Fibroblast of lung (primary cell): ENCODE data around the gene DMAC2. TPM values are rescaled to one million over a fixed set of nuclear protein-coding genes. Genes with fewer than 3 reads are reported as not detected.
"Not testable (repeated sequence)": the region's sequence is repeated elsewhere in the genome, so short reads cannot be mapped to it uniquely, and the experiment has no call there.

Experiments used
- DNase-seq, 2 donors: peaks; one replicate each; pipeline versions ENCODE4 v3.0.0 to v3.0.0-alpha.2; 2010; ENCODE audit warnings: low read depth in 2 of 2
- H2AFZ ChIP-seq: 2 replicates; pipeline ENCODE4 v1.5.1; 2012; ENCODE audit warnings: low read length, control low read depth, inconsistent platforms
- H3K27ac ChIP-seq: 2 replicates; pipeline ENCODE4 v1.5.1; 2011; ENCODE audit warnings: low read length, control low read depth; ENCODE audit not compliant: insufficient read depth
- H3K27me3 ChIP-seq: 2 replicates; pipeline ENCODE4 v1.5.1; 2011; ENCODE audit warnings: mild to moderate bottlenecking, low read length; ENCODE audit not compliant: control insufficient read depth, insufficient read depth
- H3K36me3 ChIP-seq: 2 replicates; pipeline ENCODE4 v1.5.1; 2011; ENCODE audit warnings: low read length; ENCODE audit not compliant: control insufficient read depth, insufficient read depth
- H3K4me1 ChIP-seq: 2 replicates; pipeline ENCODE4 v1.5.1; 2011; ENCODE audit warnings: low read length; ENCODE audit not compliant: control insufficient read depth, insufficient read depth; ENCODE audit errors: extremely low read depth
- H3K4me2 ChIP-seq: 2 replicates; pipeline ENCODE4 v1.5.1; 2011; ENCODE audit warnings: low read length, control low read depth; ENCODE audit not compliant: insufficient read depth; ENCODE audit errors: extremely low read depth
- H3K4me3 ChIP-seq, 4 experiments: fragments of 200-600 bp in 1 of 4; sonication (generic) in 1 of 4; replicated peaks in 1 of 4; 2 replicates each; pipeline ENCODE4 v1.5.1; 2011 to 2016; ENCODE audit warnings: low read length in 4 of 4, low read depth in 3 of 4, mild to moderate bottlenecking in 3 of 4, control low read depth in 2 of 4, inconsistent platforms in 1 of 4, mixed read lengths in 1 of 4; ENCODE audit not compliant: insufficient read depth in 1 of 4; ENCODE audit errors: control extremely low read depth in 1 of 4
- H3K79me2 ChIP-seq: 2 replicates; pipeline ENCODE4 v1.5.1; 2012; ENCODE audit warnings: mild to moderate bottlenecking, low read length, inconsistent platforms; ENCODE audit not compliant: control insufficient read depth, insufficient read depth
- H3K9ac ChIP-seq: 2 replicates; pipeline ENCODE4 v1.5.1; 2011; ENCODE audit warnings: mild to moderate bottlenecking, low read length, control low read depth; ENCODE audit not compliant: insufficient read depth
- H3K9me3 ChIP-seq: 2 replicates; pipeline ENCODE4 v1.5.1; 2012; ENCODE audit warnings: low read depth, low read length; ENCODE audit not compliant: control insufficient read depth, insufficient read depth
- H4K20me1 ChIP-seq: 2 replicates; pipeline ENCODE4 v1.5.1; 2011; ENCODE audit warnings: low read length; ENCODE audit not compliant: control insufficient read depth, insufficient read depth; ENCODE audit errors: extremely low read depth
- EZH2 ChIP-seq: IDR thresholded peaks from 2 replicates; pipeline ENCODE4 v1.5.1; 2012; ENCODE audit warnings: low read length, control low read depth, mild to moderate bottlenecking; ENCODE audit errors: missing control alignments
- polyA plus RNA-seq, 2 donors: library from polyadenylated mRNA; depleted of rRNA in 1 of 2; stranded (reverse) in 1 of 2; unstranded in 1 of 2; fragments of >200 nt; gene quantifications; 2 replicates each; pipeline ENCODE4 v1.2.1, GENCODE V29; 2011 to 2012; ENCODE audit warnings: missing spikeins in 1 of 2
- total RNA-seq: library from RNA; depleted of rRNA; stranded (reverse); fragments of >200 nt; gene quantifications from 2 replicates; pipeline ENCODE4 v1.2.1, GENCODE V29; 2014
- TF ChIP-seq, protein P1 (sequence below), 2 donors: IDR thresholded peaks in 1 of 2; conservative IDR thresholded peaks in 1 of 2; 1 replicate in 1 of 2; 2 replicates in 1 of 2; pipeline ENCODE4 v1.5.1; 2011 to 2012; ENCODE audit warnings: low read length in 2 of 2, control low read depth in 1 of 2, inconsistent platforms in 1 of 2, low read depth in 1 of 2, mild to moderate bottlenecking in 1 of 2

DMAC2 gene
- total and polyA plus RNA-seq, 2 donors (not counting 1 experiment from before 2014, with no cell fraction given), result 31.0 to 52.3 TPM

DNA sequence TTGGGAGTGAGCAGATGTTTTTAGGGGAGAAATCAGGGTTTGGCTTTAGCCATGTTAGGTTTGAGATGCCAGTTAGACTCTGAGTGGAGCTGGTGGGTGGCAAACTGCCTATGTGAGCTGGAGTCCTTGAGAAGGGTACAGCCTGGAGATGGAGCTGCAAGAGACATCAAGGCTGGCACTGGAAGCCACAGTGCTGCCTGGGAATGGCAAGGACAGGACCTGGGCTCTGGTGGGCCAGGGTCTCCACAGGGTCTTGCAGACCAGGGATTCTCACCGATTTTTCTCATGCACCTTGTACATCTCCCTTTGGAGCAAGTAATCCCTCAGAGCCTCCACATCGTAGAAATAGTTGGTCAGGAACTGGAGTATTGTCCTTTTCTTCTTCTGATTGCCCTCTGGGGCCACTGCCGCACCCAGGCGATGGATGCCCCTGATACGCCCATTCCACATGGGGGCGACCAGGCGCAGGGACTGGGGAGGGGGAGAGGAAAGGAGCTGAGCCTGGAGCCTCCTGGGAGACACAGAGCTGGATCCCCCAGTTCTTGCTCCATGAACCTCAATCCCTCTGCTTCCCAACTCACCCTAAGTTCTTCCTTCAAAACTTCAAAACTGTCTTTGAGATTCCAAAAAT lies 1.7 kb downstream of the DMAC2 start:
- Histone ChIP-seq H3K9ac (no peak overlapping the region), H3K79me2 (peaks cover 3% of the 10 kb centered on the region), H3K9me3 (no peaks in the 10 kb centered on the region), H2AFZ (no peak overlapping the region), H4K20me1 (no peaks in the 10 kb centered on the region), H3K4me1 (no peaks in the 10 kb centered on the region), H3K27ac (no peak overlapping the region), H3K27me3 (no peaks in the 10 kb centered on the region), H3K4me2 (no peak overlapping the region), H3K4me3 (no peak overlapping the region), H3K36me3 (peaks cover 2% of the 10 kb centered on the region)
- no peak for DNase-seq
- TF ChIP-seq, protein P1, sequence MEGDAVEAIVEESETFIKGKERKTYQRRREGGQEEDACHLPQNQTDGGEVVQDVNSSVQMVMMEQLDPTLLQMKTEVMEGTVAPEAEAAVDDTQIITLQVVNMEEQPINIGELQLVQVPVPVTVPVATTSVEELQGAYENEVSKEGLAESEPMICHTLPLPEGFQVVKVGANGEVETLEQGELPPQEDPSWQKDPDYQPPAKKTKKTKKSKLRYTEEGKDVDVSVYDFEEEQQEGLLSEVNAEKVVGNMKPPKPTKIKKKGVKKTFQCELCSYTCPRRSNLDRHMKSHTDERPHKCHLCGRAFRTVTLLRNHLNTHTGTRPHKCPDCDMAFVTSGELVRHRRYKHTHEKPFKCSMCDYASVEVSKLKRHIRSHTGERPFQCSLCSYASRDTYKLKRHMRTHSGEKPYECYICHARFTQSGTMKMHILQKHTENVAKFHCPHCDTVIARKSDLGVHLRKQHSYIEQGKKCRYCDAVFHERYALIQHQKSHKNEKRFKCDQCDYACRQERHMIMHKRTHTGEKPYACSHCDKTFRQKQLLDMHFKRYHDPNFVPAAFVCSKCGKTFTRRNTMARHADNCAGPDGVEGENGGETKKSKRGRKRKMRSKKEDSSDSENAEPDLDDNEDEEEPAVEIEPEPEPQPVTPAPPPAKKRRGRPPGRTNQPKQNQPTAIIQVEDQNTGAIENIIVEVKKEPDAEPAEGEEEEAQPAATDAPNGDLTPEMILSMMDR (conservative IDR thresholded peaks at IDR 0.05 in 1 of 2, IDR thresholded peaks at IDR 0.05 in 1 of 2; ENCODE audit: low read depth in 1 of 2, low read length in 2 of 2), result no peak
- no peak for TF ChIP-seq EZH2

DNA sequence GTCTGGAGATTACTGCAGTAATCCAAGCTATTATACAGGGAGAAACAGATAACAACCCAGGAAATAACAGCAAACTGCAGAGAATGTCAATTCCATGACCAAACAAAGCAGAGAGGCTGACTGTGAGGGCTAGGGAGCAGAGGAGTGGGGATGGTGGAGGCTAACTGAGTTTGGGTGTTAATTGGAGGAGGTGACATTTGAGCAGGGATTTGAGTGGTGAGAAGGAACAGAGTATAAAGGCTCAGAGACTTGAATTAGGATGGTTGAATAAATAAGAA lies 3.1 kb downstream of the DMAC2 start:
- H3K27ac ChIP-seq, result no peak overlapping the region
- peaks cover 3% of the 10 kb centered on the region for H3K79me2 ChIP-seq
- no peaks in the 10 kb centered on the region for H3K9me3 ChIP-seq
- no peak for DNase-seq
- no peak overlapping the region for H3K9ac ChIP-seq
- H4K20me1 ChIP-seq, result no peaks in the 10 kb centered on the region
- H3K4me3 ChIP-seq, result no peak overlapping the region
- H3K4me2 ChIP-seq, result no peak overlapping the region
- H3K36me3 ChIP-seq, result peaks cover 13% of the 10 kb centered on the region
- no peaks in the 10 kb centered on the region for H3K4me1 ChIP-seq
- TF ChIP-seq, protein P1 (conservative IDR thresholded peaks at IDR 0.05 in 1 of 2, IDR thresholded peaks at IDR 0.05 in 1 of 2; ENCODE audit: low read depth in 1 of 2, low read length in 2 of 2), result no peak
- no peak for TF ChIP-seq EZH2
- H2AFZ ChIP-seq, result no peak overlapping the region
- no peaks in the 10 kb centered on the region for H3K27me3 ChIP-seq

DNA sequence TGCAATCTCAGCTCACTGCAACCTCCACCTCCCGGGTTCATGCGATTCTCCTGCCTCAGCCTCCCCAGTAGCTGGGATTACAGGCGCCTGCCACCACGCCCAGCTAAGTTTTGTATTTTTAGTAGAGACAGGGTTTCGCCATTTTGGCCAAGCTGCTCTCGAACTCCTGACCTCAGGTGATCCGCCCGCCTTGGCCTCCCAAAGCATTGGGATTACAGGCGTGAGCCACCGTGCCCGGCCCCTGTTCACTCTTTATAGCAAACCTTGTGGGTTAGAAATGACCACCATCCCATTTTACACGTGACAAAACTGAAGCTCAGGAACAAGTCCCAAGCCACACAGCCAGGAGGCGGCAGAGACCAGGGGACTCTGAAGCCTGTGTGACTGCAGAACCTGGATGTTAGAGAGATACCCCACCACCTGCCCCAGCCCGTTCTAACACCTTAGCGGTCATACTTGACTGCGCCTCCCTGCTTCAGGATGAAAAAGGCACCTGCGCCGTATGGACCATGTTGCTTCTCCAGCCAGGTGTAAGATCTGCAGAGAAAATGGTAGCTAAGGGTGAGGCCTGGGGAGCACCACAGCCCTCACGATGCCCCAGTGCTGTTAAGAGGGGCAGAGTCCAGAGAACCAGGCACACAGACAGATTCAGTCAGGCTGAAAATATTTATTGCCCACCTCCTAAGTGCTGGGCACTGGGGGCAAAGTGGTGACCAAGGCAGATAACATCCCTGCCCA lies 3.6 kb downstream of the DMAC2 start:
- no peak for DNase-seq
- Histone ChIP-seq H3K27me3 (no peaks in the 10 kb centered on the region), H3K4me2 (no peak overlapping the region), H2AFZ (no peak overlapping the region), H3K9ac (no peak overlapping the region), H4K20me1 (no peaks in the 10 kb centered on the region), H3K27ac (no peak overlapping the region), H3K9me3 (no peaks in the 10 kb centered on the region), H3K79me2 (peaks cover 3% of the 10 kb centered on the region), H3K4me1 (no peaks in the 10 kb centered on the region), H3K4me3 (no peak overlapping the region), H3K36me3 (peaks cover 13% of the 10 kb centered on the region)
- TF ChIP-seq EZH2, result no peak
- TF ChIP-seq, protein P1 (conservative IDR thresholded peaks at IDR 0.05 in 1 of 2, IDR thresholded peaks at IDR 0.05 in 1 of 2; ENCODE audit: low read depth in 1 of 2, low read length in 2 of 2), result no peak

DNA sequence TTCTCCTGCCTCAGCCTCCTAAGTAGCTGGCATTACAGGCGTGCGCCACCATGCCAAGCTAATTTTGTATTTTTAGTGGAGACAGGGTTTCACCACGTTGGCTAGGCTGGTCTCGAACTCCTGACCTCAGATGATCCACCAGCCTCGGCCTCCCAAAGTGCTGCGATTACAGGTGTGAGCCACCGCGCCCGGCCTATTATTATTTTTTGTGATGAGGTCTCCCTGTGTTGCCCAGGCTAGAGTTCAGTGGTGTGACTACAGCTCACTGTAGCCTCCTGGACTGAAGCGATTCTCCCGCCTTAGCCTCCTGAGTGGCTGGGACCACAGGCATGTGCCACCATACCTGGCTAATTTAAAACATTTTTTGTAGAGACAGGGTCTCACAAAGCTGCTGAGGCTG lies 4.3 kb downstream of the DMAC2 start:
- not testable (repeated sequence) for H3K9me3 ChIP-seq, H3K4me1 ChIP-seq, H3K79me2 ChIP-seq, H3K9ac ChIP-seq, DNase-seq, H3K4me3 ChIP-seq, H4K20me1 ChIP-seq, H3K27ac ChIP-seq, H3K27me3 ChIP-seq, H3K4me2 ChIP-seq, H2AFZ ChIP-seq
- H3K36me3 ChIP-seq, result peaks cover 13% of the 10 kb centered on the region
